ENCODE measurements around the gene AKR1E2.

- TF ChIP-seq POLR2A (IDR thresholded peaks at IDR 0.05; ENCODE audit: low read depth, low read length) (no peak), EZH2 (IDR thresholded peaks at IDR 0.05; ENCODE audit: borderline replicate concordance, low read depth, low read length, severe bottlenecking) (no peak), CTCF (IDR thresholded peaks at IDR 0.05; ENCODE audit: extremely low read depth in 1 of 2, insufficient read depth in 1 of 2, low read depth in 1 of 2, low read length in 2 of 2) (peak in 1 of 2 donors; percentile 1), MYC (IDR thresholded peaks at IDR 0.05; ENCODE audit: low read depth, low read length) (no peak)
Observed at GRCh38 chr10:4839353-4839752, 13.3 kb downstream of the AKR1E2 start.
